K562 (cell line): Measurements from ENCODE around the gene OGFR. TPM values are rescaled to one million over a fixed set of nuclear protein-coding genes. Genes with fewer than 3 reads are reported as not detected.

Experiments
- CBX1 ChIP-seq: sonication (generic); IDR thresholded peaks from 2 replicates; pipeline ENCODE4 v1.6.1; 2016; ENCODE audit warnings: antibody characterized with exemption, low read depth, mild to moderate bottlenecking
- ETV6 ChIP-seq, 3 experiments: fragments of 150-350 bp in 1 of 3; sonication (generic) in 1 of 3; formaldehyde crosslinking in 1 of 3; IDR thresholded peaks; 2 replicates each; pipeline versions ENCODE4 v1.6.1 to v1.8.0; 2014 to 2022; ENCODE audit warnings: borderline replicate concordance in 2 of 3, low read depth in 2 of 3, antibody characterized with exemption in 1 of 3, low read length in 1 of 3, mild to moderate bottlenecking in 1 of 3, missing genetic modification reagents in 1 of 3
- EZH2 ChIP-seq: IDR thresholded peaks from 2 replicates; pipeline ENCODE4 v1.6.1; 2012; ENCODE audit warnings: low read depth, mild to moderate bottlenecking, inconsistent platforms, low read length, borderline replicate concordance
- GABPB1 ChIP-seq: sonication (generic); formaldehyde crosslinking; IDR thresholded peaks from 2 replicates; pipeline ENCODE4 v1.8.0; 2022; ENCODE audit warnings: mild to moderate bottlenecking, missing genetic modification reagents
- HDAC2 ChIP-seq: fragments of 450-650 bp; IDR thresholded peaks from 2 replicates; pipeline ENCODE4 v1.6.1; 2016; ENCODE audit warnings: mild to moderate bottlenecking
- HMG20B ChIP-seq: fragments of 250-450 bp; sonication (Bioruptor Pico); IDR thresholded peaks from 2 replicates; pipeline ENCODE4 v1.5.0; 2021; ENCODE audit warnings: mild to moderate bottlenecking
- MCM2 ChIP-seq: fragments of 450-650 bp; IDR thresholded peaks from 2 replicates; pipeline ENCODE4 v1.6.1; 2017; ENCODE audit warnings: low read depth, mild to moderate bottlenecking
- RBFOX2 ChIP-seq: fragments of 200-400 bp; formaldehyde crosslinking; IDR thresholded peaks from 2 replicates; pipeline ENCODE4 v1.6.1; 2017; ENCODE audit warnings: low read depth, mild to moderate bottlenecking, low read length, moderate library complexity
- SNAPC5 ChIP-seq: fragments of 250-450 bp; sonication (Bioruptor Pico); IDR thresholded peaks from 2 replicates; pipeline ENCODE4 v1.8.0; 2021; ENCODE audit warnings: moderate library complexity, mild to moderate bottlenecking, inconsistent platforms
- TEAD1 ChIP-seq, 2 experiments: fragments of 450-650 bp in 1 of 2; sonication (generic) in 1 of 2; formaldehyde crosslinking; IDR thresholded peaks; 2 replicates each; pipeline versions ENCODE4 v1.4.0 to v1.8.0; 2020 to 2022; ENCODE audit warnings: mild to moderate bottlenecking in 2 of 2, missing genetic modification reagents in 1 of 2
- ZNF232 ChIP-seq: sonication (generic); formaldehyde crosslinking; IDR thresholded peaks from 2 replicates; pipeline ENCODE4 v1.8.0; 2022; ENCODE audit warnings: mild to moderate bottlenecking, missing genetic modification reagents
- ZNF324 ChIP-seq: fragments of 250-450 bp; sonication (Bioruptor Pico); IDR thresholded peaks from 2 replicates; pipeline ENCODE4 v1.4.0; 2020; ENCODE audit warnings: mild to moderate bottlenecking
- polyA plus RNA-seq, 8 experiments: library from polyadenylated mRNA; depleted of rRNA in 4 of 8; stranded (reverse) in 5 of 8; unstranded in 3 of 8; fragments of >200 nt; fragmentation: Nextera tagmentation in 2 of 8; fragmentation: Illumina TruSeq in 1 of 8; extraction: Ambion mirVana in 2 of 8; extraction: Trizol in 1 of 8; gene quantifications; 2 replicates each; pipeline versions ENCODE4 v1.2.1 to v1.2.3, GENCODE V29; 2011 to 2014; ENCODE audit warnings: inconsistent platforms in 1 of 8, missing spikeins in 1 of 8
- total RNA-seq, 7 experiments: library from RNA; depleted of rRNA in 6 of 7; stranded (reverse); fragments of >200 nt in 6 of 7; fragmentation: Illumina TruSeq in 2 of 7; extraction: Trizol in 2 of 7; gene quantifications; 2 replicates each; pipeline versions ENCODE4 v1.2.1 to v1.2.3, GENCODE V29; 2011 to 2021; ENCODE audit warnings: low replicate concordance in 1 of 7
- TF ChIP-seq, protein P1 (sequence below): fragments of 450-650 bp; conservative IDR thresholded peaks from 2 replicates; pipeline ENCODE4 v1.6.1; 2016; ENCODE audit warnings: missing genetic modification characterization, low read depth, mild to moderate bottlenecking, control low read depth, missing compliant biosample characterization
- TF ChIP-seq, protein P2 (sequence below): sonication (generic); formaldehyde crosslinking; IDR thresholded peaks from 2 replicates; pipeline ENCODE4 v1.8.1; 2022; ENCODE audit warnings: missing genetic modification reagents
- TF ChIP-seq, protein P3 (sequence below): sonication (generic); formaldehyde crosslinking; IDR thresholded peaks from 2 replicates; pipeline ENCODE4 v1.8.1; 2023; ENCODE audit warnings: missing genetic modification reagents, mild to moderate bottlenecking, borderline replicate concordance
- TF ChIP-seq, protein P4 (sequence below): fragments of 250-450 bp; sonication (Bioruptor Pico); IDR thresholded peaks from 2 replicates; pipeline ENCODE4 v1.5.0; 2020; ENCODE audit warnings: mild to moderate bottlenecking
- TF ChIP-seq, protein P5 (sequence below): sonication (generic); formaldehyde crosslinking; IDR thresholded peaks from 2 replicates; pipeline ENCODE4 v1.8.1; 2023; ENCODE audit warnings: mild to moderate bottlenecking, missing genetic modification reagents

The OGFR gene
- total and polyA plus RNA-seq, 9 of the 15 experiments (the other 6 are each of a cell fraction or from before 2014, with no cell fraction given): 0.39 to 56.3 (median 17.5) TPM

DNA sequence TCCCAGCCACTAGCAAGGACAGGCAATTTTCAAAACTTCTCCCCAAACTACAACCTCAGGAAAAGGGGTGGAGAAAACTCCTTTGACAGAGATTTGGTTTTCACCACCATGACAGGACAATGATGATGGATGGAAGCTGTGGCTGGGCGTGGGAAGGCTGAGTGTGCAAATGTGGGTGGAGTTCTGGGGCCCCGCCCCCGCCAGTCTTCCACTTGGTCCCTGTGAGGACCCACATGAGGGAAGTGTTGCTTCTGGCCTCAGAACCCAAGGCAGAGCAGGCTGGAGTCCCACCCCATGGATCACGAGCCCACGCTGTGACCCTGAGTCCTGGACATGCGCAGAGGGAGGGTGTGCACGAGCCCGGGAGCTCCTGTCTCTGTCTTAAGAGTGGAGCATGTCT lies 29.9 kb upstream of the OGFR start (continued):
- TF ChIP-seq, protein P1, sequence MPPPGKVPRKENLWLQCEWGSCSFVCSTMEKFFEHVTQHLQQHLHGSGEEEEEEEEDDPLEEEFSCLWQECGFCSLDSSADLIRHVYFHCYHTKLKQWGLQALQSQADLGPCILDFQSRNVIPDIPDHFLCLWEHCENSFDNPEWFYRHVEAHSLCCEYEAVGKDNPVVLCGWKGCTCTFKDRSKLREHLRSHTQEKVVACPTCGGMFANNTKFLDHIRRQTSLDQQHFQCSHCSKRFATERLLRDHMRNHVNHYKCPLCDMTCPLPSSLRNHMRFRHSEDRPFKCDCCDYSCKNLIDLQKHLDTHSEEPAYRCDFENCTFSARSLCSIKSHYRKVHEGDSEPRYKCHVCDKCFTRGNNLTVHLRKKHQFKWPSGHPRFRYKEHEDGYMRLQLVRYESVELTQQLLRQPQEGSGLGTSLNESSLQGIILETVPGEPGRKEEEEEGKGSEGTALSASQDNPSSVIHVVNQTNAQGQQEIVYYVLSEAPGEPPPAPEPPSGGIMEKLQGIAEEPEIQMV (tag): peak; percentile 99
- no peak for TF ChIP-seq HMG20B (CRISPR knock-in tag)
- TF ChIP-seq, protein P2, sequence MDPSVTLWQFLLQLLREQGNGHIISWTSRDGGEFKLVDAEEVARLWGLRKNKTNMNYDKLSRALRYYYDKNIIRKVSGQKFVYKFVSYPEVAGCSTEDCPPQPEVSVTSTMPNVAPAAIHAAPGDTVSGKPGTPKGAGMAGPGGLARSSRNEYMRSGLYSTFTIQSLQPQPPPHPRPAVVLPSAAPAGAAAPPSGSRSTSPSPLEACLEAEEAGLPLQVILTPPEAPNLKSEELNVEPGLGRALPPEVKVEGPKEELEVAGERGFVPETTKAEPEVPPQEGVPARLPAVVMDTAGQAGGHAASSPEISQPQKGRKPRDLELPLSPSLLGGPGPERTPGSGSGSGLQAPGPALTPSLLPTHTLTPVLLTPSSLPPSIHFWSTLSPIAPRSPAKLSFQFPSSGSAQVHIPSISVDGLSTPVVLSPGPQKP (CRISPR knock-in tag): no peak
- TF ChIP-seq EZH2: no peak
- TF ChIP-seq ZNF324: no peak
- 0 out of 2 replicates have a peak, but pooled peaks have one; percentile 2 for TF ChIP-seq GABPB1 (CRISPR knock-in tag)
- peak; percentile 36; the same call in 1 of the 2 replicates for TF ChIP-seq HDAC2
- peak in 1 of 2 experiments; percentile 59; a peak in 1 of 4 replicates for TF ChIP-seq TEAD1 (CRISPR knock-in tag; IDR thresholded peaks at IDR 0.05)
- TF ChIP-seq MCM2: no peak
- TF ChIP-seq, protein P3, sequence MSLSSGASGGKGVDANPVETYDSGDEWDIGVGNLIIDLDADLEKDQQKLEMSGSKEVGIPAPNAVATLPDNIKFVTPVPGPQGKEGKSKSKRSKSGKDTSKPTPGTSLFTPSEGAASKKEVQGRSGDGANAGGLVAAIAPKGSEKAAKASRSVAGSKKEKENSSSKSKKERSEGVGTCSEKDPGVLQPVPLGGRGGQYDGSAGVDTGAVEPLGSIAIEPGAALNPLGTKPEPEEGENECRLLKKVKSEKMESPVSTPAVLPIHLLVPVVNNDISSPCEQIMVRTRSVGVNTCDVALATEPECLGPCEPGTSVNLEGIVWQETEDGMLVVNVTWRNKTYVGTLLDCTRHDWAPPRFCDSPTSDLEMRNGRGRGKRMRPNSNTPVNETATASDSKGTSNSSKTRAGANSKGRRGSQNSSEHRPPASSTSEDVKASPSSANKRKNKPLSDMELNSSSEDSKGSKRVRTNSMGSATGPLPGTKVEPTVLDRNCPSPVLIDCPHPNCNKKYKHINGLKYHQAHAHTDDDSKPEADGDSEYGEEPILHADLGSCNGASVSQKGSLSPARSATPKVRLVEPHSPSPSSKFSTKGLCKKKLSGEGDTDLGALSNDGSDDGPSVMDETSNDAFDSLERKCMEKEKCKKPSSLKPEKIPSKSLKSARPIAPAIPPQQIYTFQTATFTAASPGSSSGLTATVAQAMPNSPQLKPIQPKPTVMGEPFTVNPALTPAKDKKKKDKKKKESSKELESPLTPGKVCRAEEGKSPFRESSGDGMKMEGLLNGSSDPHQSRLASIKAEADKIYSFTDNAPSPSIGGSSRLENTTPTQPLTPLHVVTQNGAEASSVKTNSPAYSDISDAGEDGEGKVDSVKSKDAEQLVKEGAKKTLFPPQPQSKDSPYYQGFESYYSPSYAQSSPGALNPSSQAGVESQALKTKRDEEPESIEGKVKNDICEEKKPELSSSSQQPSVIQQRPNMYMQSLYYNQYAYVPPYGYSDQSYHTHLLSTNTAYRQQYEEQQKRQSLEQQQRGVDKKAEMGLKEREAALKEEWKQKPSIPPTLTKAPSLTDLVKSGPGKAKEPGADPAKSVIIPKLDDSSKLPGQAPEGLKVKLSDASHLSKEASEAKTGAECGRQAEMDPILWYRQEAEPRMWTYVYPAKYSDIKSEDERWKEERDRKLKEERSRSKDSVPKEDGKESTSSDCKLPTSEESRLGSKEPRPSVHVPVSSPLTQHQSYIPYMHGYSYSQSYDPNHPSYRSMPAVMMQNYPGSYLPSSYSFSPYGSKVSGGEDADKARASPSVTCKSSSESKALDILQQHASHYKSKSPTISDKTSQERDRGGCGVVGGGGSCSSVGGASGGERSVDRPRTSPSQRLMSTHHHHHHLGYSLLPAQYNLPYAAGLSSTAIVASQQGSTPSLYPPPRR (CRISPR knock-in tag): no peak
- no peak for TF ChIP-seq ZNF232 (CRISPR knock-in tag)
- TF ChIP-seq, protein P4, sequence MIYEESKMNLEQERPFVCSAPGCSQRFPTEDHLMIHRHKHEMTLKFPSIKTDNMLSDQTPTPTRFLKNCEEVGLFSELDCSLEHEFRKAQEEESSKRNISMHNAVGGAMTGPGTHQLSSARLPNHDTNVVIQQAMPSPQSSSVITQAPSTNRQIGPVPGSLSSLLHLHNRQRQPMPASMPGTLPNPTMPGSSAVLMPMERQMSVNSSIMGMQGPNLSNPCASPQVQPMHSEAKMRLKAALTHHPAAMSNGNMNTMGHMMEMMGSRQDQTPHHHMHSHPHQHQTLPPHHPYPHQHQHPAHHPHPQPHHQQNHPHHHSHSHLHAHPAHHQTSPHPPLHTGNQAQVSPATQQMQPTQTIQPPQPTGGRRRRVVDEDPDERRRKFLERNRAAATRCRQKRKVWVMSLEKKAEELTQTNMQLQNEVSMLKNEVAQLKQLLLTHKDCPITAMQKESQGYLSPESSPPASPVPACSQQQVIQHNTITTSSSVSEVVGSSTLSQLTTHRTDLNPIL (CRISPR knock-in tag): no peak
- TF ChIP-seq SNAPC5 (CRISPR knock-in tag): no peak
- no peak for TF ChIP-seq ETV6 (IDR thresholded peaks at IDR 0.05; ENCODE audit: borderline replicate concordance in 1 of 2, low read depth in 2 of 2, low read length in 1 of 2)
- TF ChIP-seq ETV6 (CRISPR knock-in tag; IDR thresholded peaks at IDR 0.05; ENCODE audit: borderline replicate concordance): no peak
- TF ChIP-seq RBFOX2: peak; percentile 4; the same call in 1 of the 2 replicates
- no peak for TF ChIP-seq CBX1
- TF ChIP-seq, protein P5, sequence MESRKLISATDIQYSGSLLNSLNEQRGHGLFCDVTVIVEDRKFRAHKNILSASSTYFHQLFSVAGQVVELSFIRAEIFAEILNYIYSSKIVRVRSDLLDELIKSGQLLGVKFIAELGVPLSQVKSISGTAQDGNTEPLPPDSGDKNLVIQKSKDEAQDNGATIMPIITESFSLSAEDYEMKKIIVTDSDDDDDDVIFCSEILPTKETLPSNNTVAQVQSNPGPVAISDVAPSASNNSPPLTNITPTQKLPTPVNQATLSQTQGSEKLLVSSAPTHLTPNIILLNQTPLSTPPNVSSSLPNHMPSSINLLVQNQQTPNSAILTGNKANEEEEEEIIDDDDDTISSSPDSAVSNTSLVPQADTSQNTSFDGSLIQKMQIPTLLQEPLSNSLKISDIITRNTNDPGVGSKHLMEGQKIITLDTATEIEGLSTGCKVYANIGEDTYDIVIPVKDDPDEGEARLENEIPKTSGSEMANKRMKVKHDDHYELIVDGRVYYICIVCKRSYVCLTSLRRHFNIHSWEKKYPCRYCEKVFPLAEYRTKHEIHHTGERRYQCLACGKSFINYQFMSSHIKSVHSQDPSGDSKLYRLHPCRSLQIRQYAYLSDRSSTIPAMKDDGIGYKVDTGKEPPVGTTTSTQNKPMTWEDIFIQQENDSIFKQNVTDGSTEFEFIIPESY: no peak
